HEK293 (cell line): ENCODE data around the gene TRIM27.

Source experiments
- CTCF ChIA-PET: fragments of 350-600 bp; formaldehyde crosslinking; extraction: SDS; loops from one replicate; lab custom pipeline; 2021; ENCODE audit warnings: antibody characterized with exemption; lab: Yijun Ruan, JAX
- POLR2A ChIA-PET: fragments of 300-600 bp; formaldehyde crosslinking; extraction: SDS; loops from one replicate; lab custom pipeline; 2020; ENCODE audit warnings: antibody characterized with exemption, inconsistent platforms; lab: Yijun Ruan, JAX
- H3K27ac ChIP-seq: fragments of 200-500 bp; sonication (Bioruptor generic); 2 replicates; pipeline ENCODE4 v1.5.1; 2014; ENCODE audit warnings: low read depth, low read length, control low read depth, inconsistent platforms; ENCODE audit errors: extremely low read depth
- H3K36me3 ChIP-seq, 2 experiments: fragments of 200-500 bp in 1 of 2; sonication (Bioruptor generic) in 1 of 2; 1 replicate in 1 of 2; 2 replicates in 1 of 2; pipeline ENCODE4 v1.5.1; 2014 to 2017; ENCODE audit warnings: inconsistent platforms in 2 of 2, low read length in 2 of 2; ENCODE audit not compliant: control insufficient read depth in 2 of 2, insufficient read depth in 1 of 2
- H3K4me1 ChIP-seq: fragments of 200-500 bp; sonication (Bioruptor generic); 2 replicates; pipeline ENCODE4 v1.5.1; 2014; ENCODE audit warnings: mild to moderate bottlenecking, low read length, inconsistent platforms; ENCODE audit not compliant: control insufficient read depth, insufficient read depth
- H3K4me3 ChIP-seq: 2 replicates; pipeline ENCODE4 v1.5.1; 2011; ENCODE audit warnings: low read depth, mild to moderate bottlenecking, control low read depth, low read length, moderate library complexity
- H3K9me3 ChIP-seq: fragments of 200-500 bp; sonication (Bioruptor generic); 2 replicates; pipeline ENCODE4 v1.5.1; 2014; ENCODE audit warnings: low read depth, low read length, inconsistent platforms; ENCODE audit not compliant: control insufficient read depth, insufficient read depth
- GLIS1 ChIP-seq: fragments of 450-650 bp; formaldehyde crosslinking; IDR thresholded peaks from 2 replicates; pipeline ENCODE4 v1.5.1; 2016; ENCODE audit warnings: missing biosample characterization, missing genetic modification characterization
- HIC1 ChIP-seq: fragments of 450-650 bp; formaldehyde crosslinking; IDR thresholded peaks from 2 replicates; pipeline ENCODE4 v1.5.1; 2016; ENCODE audit warnings: missing biosample characterization, missing genetic modification characterization
- PRDM1 ChIP-seq: fragments of 450-650 bp; formaldehyde crosslinking; IDR thresholded peaks from 2 replicates; pipeline ENCODE4; 2016; ENCODE audit warnings: missing biosample characterization, missing genetic modification characterization
- WT1 ChIP-seq: fragments of 450-650 bp; formaldehyde crosslinking; IDR thresholded peaks from 2 replicates; pipeline ENCODE4 v1.5.1; 2016; ENCODE audit warnings: missing biosample characterization, missing genetic modification characterization
- ZBTB49 ChIP-seq: fragments of 450-650 bp; formaldehyde crosslinking; IDR thresholded peaks from 2 replicates; pipeline ENCODE4 v1.5.1; 2016; ENCODE audit warnings: missing biosample characterization, missing genetic modification characterization, low read depth
- ZNF138 ChIP-seq: fragments of 450-650 bp; formaldehyde crosslinking; IDR thresholded peaks from 2 replicates; pipeline ENCODE4 v1.5.1; 2016; ENCODE audit warnings: missing biosample characterization, missing genetic modification characterization, borderline replicate concordance
- ZNF140 ChIP-seq: fragments of 450-650 bp; formaldehyde crosslinking; IDR thresholded peaks from 2 replicates; pipeline ENCODE4 v1.5.1; 2016; ENCODE audit warnings: missing biosample characterization, missing genetic modification characterization
- ZNF18 ChIP-seq: fragments of 450-650 bp; formaldehyde crosslinking; IDR thresholded peaks from 2 replicates; pipeline ENCODE4 v1.5.1; 2016; ENCODE audit warnings: missing biosample characterization, missing genetic modification characterization
- ZNF302 ChIP-seq: fragments of 450-650 bp; formaldehyde crosslinking; IDR thresholded peaks from 2 replicates; pipeline ENCODE4 v1.5.1; 2016; ENCODE audit warnings: missing biosample characterization, missing genetic modification characterization, low read depth
- ZNF335 ChIP-seq: fragments of 450-650 bp; formaldehyde crosslinking; conservative IDR thresholded peaks from 2 replicates; pipeline ENCODE4 v1.5.1; 2016; ENCODE audit warnings: missing biosample characterization, missing genetic modification characterization
- ZNF433 ChIP-seq: fragments of 450-650 bp; formaldehyde crosslinking; IDR thresholded peaks from 2 replicates; pipeline ENCODE4 v1.5.1; 2016; ENCODE audit warnings: missing biosample characterization, missing genetic modification characterization, low read depth
- ZNF501 ChIP-seq: fragments of 450-650 bp; formaldehyde crosslinking; IDR thresholded peaks from 2 replicates; pipeline ENCODE4 v1.5.1; 2016; ENCODE audit warnings: missing biosample characterization, missing genetic modification characterization
- ZNF521 ChIP-seq: fragments of 450-650 bp; formaldehyde crosslinking; IDR thresholded peaks from 2 replicates; pipeline ENCODE4 v1.5.1; 2017; ENCODE audit warnings: missing biosample characterization, mild to moderate bottlenecking, missing genetic modification characterization
- ZNF701 ChIP-seq: fragments of 450-650 bp; formaldehyde crosslinking; IDR thresholded peaks from 2 replicates; pipeline ENCODE4 v1.5.1; 2016; ENCODE audit warnings: missing biosample characterization, missing genetic modification characterization
- ZNF777 ChIP-seq: fragments of 450-650 bp; formaldehyde crosslinking; IDR thresholded peaks from 2 replicates; pipeline ENCODE4 v1.5.1; 2017; ENCODE audit warnings: missing biosample characterization, missing genetic modification characterization, borderline replicate concordance
- ZNF791 ChIP-seq: fragments of 450-650 bp; formaldehyde crosslinking; IDR thresholded peaks from 2 replicates; pipeline ENCODE4 v1.5.1; 2016; ENCODE audit warnings: missing biosample characterization, missing genetic modification characterization
- ZSCAN4 ChIP-seq: fragments of 450-650 bp; formaldehyde crosslinking; IDR thresholded peaks from 2 replicates; pipeline ENCODE4 v1.5.1; 2017; ENCODE audit warnings: missing biosample characterization, missing genetic modification characterization

TRIM27 gene

GRCh38 chr6:28943557-28944411 lies 20.0 kb upstream of the TRIM27 start (continued):
- TF ChIP-seq ZNF521 (tag by site-specific recombination): no peak
- TF ChIP-seq ZNF140 (tag by site-specific recombination): no peak
- TF ChIP-seq PRDM1 (tag by site-specific recombination): peak; percentile 99
- no peak for TF ChIP-seq ZNF791
- peak; percentile 52; the same call in 1 of the 2 replicates for TF ChIP-seq ZNF18 (tag by site-specific recombination)
- TF ChIP-seq HIC1 (tag by site-specific recombination): peak; percentile 35; the same call in 1 of the 2 replicates
- no peak for TF ChIP-seq ZSCAN4 (tag by site-specific recombination)
- TF ChIP-seq ZNF302 (tag by site-specific recombination): no peak
- no peak for TF ChIP-seq ZNF433
- no peak for TF ChIP-seq ZNF777 (tag by site-specific recombination)
- no peak for TF ChIP-seq ZNF701 (tag by site-specific recombination)
- no peak for TF ChIP-seq ZNF138 (tag by site-specific recombination)
- TF ChIP-seq ZBTB49 (tag by site-specific recombination): no peak
- TF ChIP-seq GLIS1 (tag by site-specific recombination): peak; percentile 63

GRCh38 chr6:28943223-28943556 lies 19.4 kb upstream of the TRIM27 start:
- CTCF ChIA-PET: no interaction called here
- H3K9me3 ChIP-seq: no peaks in the 10 kb centered on the region

More at GRCh38 chr6:28943223-28943556, 19.4 kb upstream of the TRIM27 start:
- Histone ChIP-seq H3K36me3 (no peaks in the 10 kb centered on the region), H3K4me3 (peak overlapping the region; percentile 72), H3K27ac (no peak overlapping the region), H3K4me1 (no peaks in the 10 kb centered on the region)
- TF ChIP-seq WT1 (tag by site-specific recombination): 0 out of 2 replicates have a peak, but pooled peaks have one; percentile 37
- peak; percentile 50; the same call in 1 of the 2 replicates for TF ChIP-seq ZNF335 (tag by site-specific recombination)
- no peak for TF ChIP-seq ZNF501 (tag by site-specific recombination)
- POLR2A ChIA-PET: interaction anchor here (1.0 kb wide), 1 partner anchor 20 kb away, joined by 4 read pairs; the partner anchor contains the start of gene TRIM27
